GM18951 (cell line): ENCODE data around the gene CNTN4.
"Not testable (repeated sequence)": the region's sequence is repeated elsewhere in the genome, so short reads cannot be mapped to it uniquely, and the experiment has no call there.

ENCODE experiments used
- POLR2A ChIP-seq: IDR thresholded peaks from 4 replicates; pipeline ENCODE4 v1.6.1; 2011; ENCODE audit warnings: mild to moderate bottlenecking; ENCODE audit not compliant: insufficient read length, insufficient read depth; ENCODE audit errors: extremely low read depth
- in situ Hi-C: fragments of 300-500 bp; cut with MboI; formaldehyde crosslinking; loops from one replicate; pipeline ENCODE4 v1.12.0; 2022; ENCODE audit warnings: low sequenced_read_pairs, mixed read lengths, inconsistent platforms; ENCODE audit not compliant: unreplicated experiment

The CNTN4 gene

DNA sequence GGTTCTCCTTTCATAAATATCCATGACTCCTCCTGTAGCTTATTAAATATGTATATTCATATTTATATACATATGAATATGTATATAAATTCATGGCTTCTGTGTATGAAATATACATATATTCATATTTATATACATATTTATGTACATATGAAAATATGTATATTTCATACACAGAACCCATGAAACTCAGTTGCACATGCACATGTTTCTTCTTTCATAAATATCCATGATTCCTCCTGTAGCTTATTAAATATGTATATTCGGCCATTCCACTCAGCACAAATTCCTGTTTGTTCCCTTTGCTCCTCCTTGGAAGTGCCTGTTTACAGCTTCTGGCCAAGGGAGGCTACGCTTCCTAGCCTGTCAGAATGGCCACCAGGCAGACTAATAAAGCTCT, 789.9 kb downstream of the CNTN4 start:
- in situ Hi-C loops = no loop called here
- no peak for TF ChIP-seq POLR2A

- no peak for TF ChIP-seq POLR2A
- in situ Hi-C loops = no loop called here
These were observed 791.1 kb downstream of the CNTN4 start for GRCh38 chr3:2889736-2890135.

GRCh38 chr3:2896308-2896939, 797.8 kb downstream of the CNTN4 start:
- in situ Hi-C loops = no loop called here
- TF ChIP-seq POLR2A = no peak

DNA sequence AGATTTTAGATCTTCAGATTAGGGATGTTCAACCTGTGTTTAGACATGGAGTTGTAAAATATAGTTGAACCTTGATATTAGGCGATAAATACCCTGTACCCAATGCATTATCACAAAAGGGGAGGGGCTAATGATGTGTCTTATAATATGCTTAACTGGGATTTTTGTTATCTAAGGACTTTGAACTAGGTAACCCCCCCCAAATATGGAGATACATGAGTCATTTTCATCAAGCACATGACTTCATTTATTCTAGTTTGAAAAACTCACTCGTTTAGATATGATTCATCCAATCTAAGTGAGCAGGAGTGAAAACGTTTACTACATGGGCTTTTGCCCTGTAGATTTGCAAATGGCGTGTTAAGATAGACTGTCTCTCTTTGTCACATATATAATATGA, 799.2 kb downstream of the CNTN4 start:
- no peak for TF ChIP-seq POLR2A
- in situ Hi-C loops = no loop called here

DNA sequence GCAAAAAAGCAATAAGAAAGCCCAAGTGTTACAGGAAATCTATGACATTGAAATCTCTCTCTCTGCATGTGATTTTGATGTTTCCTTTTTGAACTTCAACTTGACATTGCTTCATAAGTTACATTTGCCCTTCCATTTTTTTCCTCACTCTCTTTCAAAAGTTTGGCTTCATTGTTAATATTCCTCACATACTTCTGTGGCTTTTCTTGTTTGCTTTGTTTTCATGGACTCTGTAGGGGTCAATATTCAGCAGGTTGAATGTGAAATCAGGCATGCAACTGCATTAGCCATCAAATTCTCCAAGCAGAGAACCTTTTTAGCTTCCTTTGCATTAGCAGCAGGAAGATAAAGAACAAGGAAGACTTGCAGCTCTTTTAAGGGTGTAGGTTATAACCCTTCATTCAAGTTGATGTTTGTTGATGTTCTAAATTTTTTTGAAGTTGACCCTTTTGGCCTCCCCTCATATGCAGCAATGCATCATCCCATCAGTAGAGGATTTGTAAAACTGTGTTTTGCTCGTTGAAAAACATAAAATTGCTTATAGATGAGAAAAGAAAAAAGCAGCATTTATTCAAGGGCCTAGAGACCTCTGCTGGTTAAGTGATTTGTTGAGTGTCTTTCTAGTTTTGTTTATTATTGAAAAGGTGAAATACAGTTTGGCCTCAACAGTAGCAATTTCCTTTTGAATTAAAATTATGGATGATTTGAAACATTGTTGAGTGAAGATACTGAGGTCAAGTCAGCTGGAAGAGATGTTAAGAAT, 800.1 kb downstream of the CNTN4 start:
- TF ChIP-seq POLR2A = no peak
- in situ Hi-C loops = no loop called here

- in situ Hi-C loops = no loop called here
- TF ChIP-seq POLR2A = no peak
These were observed 805.4 kb downstream of the CNTN4 start for GRCh38 chr3:2904054-2904453.

DNA sequence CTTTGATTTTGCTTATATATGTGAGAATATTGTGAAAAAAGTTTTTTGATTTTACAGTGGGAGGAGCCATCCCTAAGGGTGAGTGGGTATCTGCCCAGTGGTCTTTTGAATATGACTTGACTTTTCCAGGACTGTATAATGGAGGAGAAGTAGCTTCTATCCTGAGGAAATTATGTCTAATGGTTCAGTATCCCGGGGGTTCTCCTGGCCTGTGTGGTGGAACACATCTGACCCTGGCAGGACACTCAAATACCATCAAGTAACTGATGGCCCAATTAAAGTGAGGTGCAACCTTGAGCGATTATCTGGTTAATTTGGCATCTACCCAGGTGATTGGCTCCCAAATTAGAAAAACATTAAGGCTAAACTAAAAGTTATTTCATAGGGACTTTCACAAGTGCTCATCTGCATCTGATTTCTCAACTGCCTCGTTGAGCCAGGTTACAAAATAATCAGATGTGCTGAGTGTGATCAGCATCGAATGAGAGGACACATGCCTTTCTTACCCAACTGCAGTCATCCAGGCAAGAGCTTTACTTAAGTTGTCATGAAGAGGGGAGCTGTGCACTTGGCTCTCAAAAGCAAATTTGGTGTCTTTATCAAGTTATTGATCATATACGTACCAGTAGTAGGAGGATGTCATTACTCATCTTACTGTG, 810.2 kb downstream of the CNTN4 start:
- no peak for TF ChIP-seq POLR2A
- in situ Hi-C loops = no loop called here

- in situ Hi-C loops = no loop called here
- no peak for TF ChIP-seq POLR2A
These were observed 812.3 kb downstream of the CNTN4 start for GRCh38 chr3:2910997-2911396.

DNA sequence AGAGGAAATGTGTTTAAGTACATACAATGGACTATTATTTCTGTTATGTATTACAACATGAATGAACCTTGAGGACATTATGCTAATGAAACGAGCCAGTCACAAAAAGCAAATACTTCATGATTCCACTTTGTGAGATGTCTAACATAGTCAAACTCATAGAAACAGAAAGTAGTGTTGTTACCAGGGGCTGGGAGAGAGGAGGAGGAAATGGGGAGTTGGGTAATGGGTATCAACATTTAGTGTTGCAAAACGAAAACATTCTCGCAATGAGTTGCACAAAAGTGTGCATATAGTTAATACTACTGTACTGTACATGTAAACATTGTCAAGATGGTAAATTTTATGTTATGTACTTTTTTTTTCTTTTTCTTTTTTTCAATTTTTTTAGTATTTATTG, 817.2 kb downstream of the CNTN4 start:
- TF ChIP-seq POLR2A = no peak
- in situ Hi-C loops = no loop called here

- in situ Hi-C loops = not testable (repeated sequence)
These were observed 818.0 kb downstream of the CNTN4 start for GRCh38 chr3:2916640-2917039.

GRCh38 chr3:2920103-2920502, 821.4 kb downstream of the CNTN4 start:
- no peak for TF ChIP-seq POLR2A
- in situ Hi-C loops = no loop called here

- in situ Hi-C loops = no loop called here
- no peak for TF ChIP-seq POLR2A
These were observed 822.8 kb downstream of the CNTN4 start for GRCh38 chr3:2921452-2921851.

GRCh38 chr3:2921903-2922302, 823.2 kb downstream of the CNTN4 start:
- no peak for TF ChIP-seq POLR2A
- in situ Hi-C loops = no loop called here

DNA sequence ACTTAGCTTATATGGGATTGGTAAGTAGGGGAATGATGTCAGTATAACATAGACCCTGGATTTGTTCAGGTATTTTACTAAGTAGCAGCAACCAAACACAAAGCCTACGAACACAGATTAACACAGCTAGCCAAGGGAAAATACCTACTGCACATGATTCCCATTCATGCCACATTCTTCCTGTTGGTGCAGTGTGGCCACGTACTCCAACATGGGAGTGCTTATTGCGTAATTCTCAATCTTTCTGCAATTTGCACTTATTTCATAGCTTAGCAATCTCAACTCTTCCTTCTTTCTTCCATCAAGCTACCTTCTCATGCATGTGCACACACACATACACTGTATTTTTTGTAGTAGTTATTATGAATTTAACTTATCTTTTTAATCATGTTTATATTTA, 824.7 kb downstream of the CNTN4 start:
- no peak for TF ChIP-seq POLR2A
- in situ Hi-C loops = no loop called here
